Body of pancreas (tissue), 4 donors: ENCODE measurements around the gene MCIDAS.

Experiments
- POLR2A ChIP-seq, 3 donors: fragments of 450-650 bp; IDR thresholded peaks; one replicate each; pipeline ENCODE4 v1.6.1; 2016; ENCODE audit warnings: antibody characterized with exemption in 3 of 3, mild to moderate bottlenecking in 2 of 3
- TF ChIP-seq, protein P1 (sequence below), 7 experiments: fragments of 450-650 bp in 4 of 7; fragments of 200-600 bp in 3 of 7; sonication (generic) in 3 of 7; IDR thresholded peaks; one replicate each; pipeline ENCODE4 v1.5.1; 2016 to 2019; ENCODE audit warnings: antibody characterized with exemption in 7 of 7

DNA sequence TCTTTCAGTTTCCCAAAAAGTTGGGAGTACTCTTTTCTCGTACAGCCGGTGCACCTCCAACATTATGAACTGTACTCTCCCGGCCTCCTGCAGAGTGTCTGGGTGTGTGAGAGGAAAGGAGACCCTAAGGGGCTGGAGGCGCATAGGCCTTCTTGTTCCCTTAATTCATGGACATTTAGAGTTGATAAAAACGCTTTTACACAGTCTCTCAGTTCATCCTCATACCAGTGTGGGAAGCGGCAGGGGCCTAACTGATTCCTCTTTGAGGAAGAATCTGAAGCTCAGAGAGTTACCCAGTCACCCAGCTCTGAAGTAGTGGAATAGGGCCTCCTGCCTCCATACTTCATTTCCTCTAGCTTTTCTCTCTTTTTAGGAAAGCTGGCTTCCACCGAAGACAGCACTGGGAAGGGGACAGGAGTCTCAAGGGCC lies 3.3 kb downstream of the MCIDAS start:
- TF ChIP-seq POLR2A (IDR thresholded peaks at IDR 0.05), result no peak
- TF ChIP-seq, protein P1, sequence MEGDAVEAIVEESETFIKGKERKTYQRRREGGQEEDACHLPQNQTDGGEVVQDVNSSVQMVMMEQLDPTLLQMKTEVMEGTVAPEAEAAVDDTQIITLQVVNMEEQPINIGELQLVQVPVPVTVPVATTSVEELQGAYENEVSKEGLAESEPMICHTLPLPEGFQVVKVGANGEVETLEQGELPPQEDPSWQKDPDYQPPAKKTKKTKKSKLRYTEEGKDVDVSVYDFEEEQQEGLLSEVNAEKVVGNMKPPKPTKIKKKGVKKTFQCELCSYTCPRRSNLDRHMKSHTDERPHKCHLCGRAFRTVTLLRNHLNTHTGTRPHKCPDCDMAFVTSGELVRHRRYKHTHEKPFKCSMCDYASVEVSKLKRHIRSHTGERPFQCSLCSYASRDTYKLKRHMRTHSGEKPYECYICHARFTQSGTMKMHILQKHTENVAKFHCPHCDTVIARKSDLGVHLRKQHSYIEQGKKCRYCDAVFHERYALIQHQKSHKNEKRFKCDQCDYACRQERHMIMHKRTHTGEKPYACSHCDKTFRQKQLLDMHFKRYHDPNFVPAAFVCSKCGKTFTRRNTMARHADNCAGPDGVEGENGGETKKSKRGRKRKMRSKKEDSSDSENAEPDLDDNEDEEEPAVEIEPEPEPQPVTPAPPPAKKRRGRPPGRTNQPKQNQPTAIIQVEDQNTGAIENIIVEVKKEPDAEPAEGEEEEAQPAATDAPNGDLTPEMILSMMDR (IDR thresholded peaks at IDR 0.05), result no peak
